ENCODE data around the gene OMA1.
"Not testable (repeated sequence)": the region's sequence is repeated elsewhere in the genome, so short reads cannot be mapped to it uniquely, and the experiment has no call there.

Gene OMA1

GRCh38 chr1:58573705-58574591 lies 27.4 kb upstream of the OMA1 start:
- FAIRE-seq = no peak

- no peak for FAIRE-seq
These were observed 26.6 kb upstream of the OMA1 start for GRCh38 chr1:58573138-58573537.

DNA sequence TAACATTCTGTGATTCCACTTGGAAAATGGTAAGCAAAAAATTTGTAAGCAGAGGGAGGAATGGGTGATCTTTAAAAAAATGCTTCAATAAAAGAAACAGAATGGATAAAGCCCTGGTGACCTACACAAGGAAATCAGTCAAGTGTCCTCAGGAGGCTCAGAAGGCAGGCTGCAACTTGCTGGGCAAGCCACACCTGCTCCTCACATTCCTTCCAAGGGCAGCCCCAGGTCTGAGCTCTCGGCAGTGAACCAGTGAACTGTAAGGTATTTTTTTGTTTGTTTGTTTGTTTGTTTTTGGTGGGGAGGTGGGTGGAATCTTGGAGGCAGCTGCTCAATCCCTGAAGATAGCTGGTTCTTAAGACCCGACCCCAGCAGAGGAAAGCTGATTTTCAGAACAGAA lies 26.2 kb upstream of the OMA1 start:
- no peak for FAIRE-seq

GRCh38 chr1:58571616-58572015 lies 25.1 kb upstream of the OMA1 start:
- FAIRE-seq = no peak

GRCh38 chr1:58570817-58571216 lies 24.3 kb upstream of the OMA1 start:
- no peak for FAIRE-seq

DNA sequence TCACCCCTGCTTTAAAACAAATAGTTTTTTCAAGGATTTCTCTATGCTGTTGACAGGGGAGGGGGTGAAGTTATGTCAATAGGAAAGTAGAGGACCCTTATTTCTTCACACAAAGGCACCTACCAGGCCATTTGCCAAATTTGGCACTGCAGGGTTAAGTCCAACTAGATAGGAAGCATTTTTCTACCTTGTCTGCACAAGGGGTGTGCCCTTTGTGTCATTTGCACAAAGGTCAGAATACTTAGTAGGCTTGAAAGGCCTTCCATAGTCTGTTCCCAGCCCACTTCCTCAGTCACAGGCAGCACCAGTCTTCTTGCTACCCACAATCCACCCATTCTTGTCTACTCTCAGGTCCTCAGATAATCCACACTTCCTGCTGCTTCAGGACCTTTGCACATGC lies 23.6 kb upstream of the OMA1 start:
- FAIRE-seq = no peak

DNA sequence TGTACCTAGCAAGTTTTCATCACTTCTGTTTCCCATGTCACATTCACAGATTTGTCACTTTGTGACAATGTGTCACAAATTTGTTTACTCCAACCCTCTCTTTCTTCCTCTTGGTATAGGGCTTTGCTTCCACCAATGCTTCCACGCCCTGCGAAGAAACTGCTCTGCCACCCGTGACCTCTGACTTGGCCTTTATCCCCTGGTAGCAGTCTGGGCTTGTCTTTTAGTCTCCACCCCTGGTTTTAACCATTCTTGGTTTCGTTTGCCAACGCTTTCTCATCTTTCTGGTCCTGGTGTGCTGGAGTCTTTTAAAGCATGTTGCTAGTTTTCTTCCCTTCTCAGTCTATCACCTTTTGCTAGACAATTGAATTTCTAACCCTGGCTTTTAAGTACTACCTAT lies 22.4 kb upstream of the OMA1 start:
- FAIRE-seq = no peak

DNA sequence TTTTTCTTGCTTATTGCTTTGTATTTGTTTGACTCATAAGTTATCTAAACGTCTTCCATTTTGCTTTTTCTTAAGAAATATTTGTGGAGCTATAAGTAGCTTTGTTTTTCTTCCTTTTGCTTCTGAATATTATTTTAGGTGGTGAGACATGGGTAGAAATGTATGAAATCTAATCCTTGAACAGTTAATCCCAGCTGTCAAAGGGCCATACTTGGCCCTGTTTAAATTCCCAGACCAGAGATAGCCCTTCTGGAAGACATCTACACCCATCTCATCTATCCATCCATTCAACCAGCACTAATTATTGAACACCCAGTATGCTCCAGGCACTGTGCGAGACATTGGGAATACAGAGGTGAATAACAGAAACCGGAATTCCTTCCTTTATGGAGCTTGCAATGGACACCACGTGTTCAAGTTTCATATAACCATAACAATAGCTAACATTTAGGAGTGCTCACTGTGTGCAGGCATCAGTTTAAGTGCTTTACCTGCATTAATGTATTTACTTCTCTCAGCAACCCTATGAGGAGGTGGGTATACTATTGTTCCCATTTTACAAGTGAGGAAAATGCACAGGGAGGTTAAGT lies 21.8 kb upstream of the OMA1 start:
- FAIRE-seq = no peak

DNA sequence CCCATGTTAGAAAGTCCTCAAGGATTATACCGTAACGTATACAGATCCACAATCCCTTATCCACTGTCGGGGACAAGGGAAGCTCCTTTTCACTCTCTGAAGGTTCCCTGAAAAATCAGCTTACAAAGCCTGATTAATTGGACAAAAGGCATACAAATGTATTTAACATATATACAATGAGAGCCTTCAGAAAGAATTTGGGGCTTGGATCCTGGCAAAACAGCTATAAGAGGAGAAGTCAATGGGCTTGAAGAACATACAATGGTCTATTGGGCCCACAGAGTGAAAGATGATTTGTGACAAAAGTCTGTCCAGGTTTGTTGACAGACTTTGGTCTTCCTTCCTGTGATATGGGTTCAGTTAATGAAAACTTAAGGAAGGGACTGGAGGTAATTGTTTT lies 19.8 kb upstream of the OMA1 start:
- FAIRE-seq = no peak

GRCh38 chr1:58563715-58564114 lies 17.2 kb upstream of the OMA1 start:
- not testable (repeated sequence) for FAIRE-seq

DNA sequence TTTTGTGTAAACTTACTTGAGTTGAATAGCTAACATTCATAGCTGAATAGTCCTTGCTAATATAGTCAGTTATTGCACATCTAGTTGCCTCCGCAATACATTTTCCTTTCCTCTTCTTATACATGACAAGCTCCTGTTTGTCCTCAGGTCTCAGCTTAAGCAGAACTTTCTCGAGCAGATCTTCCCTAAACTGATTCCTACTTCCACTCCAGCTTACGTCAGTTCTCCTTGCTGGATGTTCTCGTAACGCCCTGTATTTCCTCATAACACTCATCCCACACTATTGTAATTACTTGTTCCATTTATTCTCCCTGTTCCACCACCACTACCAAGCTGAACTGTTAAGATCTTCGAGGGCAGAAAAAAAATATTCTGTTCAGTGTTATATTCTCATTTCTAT lies 15.1 kb upstream of the OMA1 start:
- no peak for FAIRE-seq

- no peak for FAIRE-seq
These were observed 8.9 kb upstream of the OMA1 start for GRCh38 chr1:58555393-58555792.

DNA sequence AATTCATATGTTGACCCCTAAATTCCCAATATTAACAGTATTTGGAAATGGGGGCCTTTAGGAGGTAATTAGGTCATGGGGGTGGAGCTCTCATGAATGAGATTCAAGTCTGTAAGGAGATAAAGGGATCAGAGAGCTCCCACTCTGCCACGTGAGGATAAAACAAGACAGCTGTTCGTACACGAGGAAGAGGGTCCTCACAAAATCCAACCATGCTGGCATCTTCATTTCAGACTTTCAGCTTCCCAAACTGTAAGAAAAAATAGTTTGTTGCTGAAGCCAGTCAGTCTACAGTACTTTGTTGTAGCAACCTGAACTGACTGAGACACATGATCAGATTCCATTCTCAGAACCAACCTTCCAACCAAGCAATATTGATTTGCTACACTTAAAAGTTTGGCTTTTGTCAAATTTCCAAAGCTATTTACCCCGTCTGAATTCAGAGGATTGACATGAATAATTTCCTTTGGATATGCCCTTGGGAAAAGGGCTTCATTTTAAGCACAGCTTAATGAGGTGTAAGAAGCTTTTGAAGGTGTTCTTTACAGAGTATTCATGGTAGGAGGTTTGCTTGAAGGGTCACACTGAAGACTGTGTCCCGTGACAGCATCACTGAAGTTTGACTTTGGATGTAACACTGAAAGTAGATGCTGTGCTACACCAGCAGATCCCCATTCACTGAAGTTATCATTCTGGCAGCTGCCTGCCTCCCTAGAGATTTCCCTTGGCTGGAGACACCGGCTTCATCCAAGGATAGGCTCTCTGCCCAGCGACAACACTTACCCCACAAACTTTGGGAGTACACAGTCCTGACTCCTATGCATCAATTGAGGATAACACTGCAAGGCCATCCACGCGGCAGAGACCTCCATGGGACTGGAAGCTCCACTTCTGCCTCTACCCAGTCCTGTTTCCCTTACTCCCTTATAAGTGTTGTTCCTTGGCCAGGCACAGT lies 4.9 kb upstream of the OMA1 start:
- no peak for FAIRE-seq

GRCh38 chr1:58549291-58549690 lies 2.8 kb upstream of the OMA1 start:
- FAIRE-seq = not testable (repeated sequence)

- no peak for FAIRE-seq
These were observed 1.8 kb upstream of the OMA1 start for GRCh38 chr1:58548371-58548770.

- FAIRE-seq = no peak
These were observed 671 bp downstream of the OMA1 start for GRCh38 chr1:58545591-58546519.

DNA sequence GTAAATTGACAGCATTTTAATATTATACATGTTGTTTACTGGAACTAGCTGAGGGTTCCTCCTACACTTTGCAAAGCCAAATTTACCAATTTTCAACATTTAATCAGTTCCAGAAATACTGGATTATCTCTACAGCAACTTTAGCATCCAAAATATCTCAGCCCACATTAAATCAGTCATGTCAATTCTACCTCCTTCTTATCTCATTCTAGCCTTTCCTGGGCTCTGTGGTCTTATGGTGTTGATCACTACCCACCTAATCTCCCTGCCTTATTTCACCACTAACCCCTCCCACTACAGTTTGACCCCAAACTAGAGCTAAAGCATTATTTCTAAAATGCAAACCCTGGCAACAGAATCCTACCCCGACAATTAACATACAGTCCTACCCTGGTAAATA lies 3.3 kb downstream of the OMA1 start:
- FAIRE-seq = no peak

- FAIRE-seq = peak; percentile 33
These were observed 7.0 kb downstream of the OMA1 start for GRCh38 chr1:58539553-58539952.

DNA sequence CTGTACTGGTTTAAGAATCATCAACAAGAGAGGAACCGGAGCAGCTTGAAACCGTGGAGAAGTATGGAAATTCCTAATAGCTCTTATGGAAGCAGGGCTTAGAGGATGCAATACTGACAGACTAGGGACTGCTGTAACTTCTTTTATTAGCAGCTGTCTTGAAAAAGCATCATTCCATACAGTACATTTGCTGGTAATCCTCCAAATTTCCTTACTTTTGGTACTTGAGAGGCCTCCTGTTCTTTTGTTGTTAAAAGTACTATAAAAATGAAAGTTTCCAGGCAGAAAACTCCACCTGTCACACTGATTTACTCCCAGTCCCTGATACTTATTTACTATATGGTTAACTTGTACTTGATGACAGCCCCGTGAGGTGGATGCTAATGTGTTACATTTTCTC lies 7.7 kb downstream of the OMA1 start:
- FAIRE-seq = no peak

- peak; percentile 95 for FAIRE-seq
These were observed 14.7 kb downstream of the OMA1 start for GRCh38 chr1:58531842-58532241.

GRCh38 chr1:58529284-58529683 lies 17.2 kb downstream of the OMA1 start:
- no peak for FAIRE-seq

DNA sequence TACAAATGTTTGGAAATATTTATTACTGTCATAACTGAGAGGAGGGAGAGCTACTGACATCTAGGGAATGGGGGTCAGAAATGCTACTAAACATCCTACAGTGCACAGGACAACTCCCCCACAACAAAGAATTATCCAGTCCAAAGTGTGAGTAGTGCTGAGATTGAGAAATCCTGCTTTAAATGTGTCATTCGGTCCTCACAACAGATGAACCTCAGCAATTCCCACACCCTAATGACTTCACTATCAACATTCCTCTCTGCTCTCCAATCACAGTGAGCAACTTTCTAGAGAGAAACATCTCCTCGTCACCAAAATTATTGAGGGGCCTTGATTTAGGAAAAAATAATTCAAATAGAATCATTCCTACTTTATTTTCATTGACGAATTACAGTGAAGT lies 18.0 kb downstream of the OMA1 start:
- FAIRE-seq = no peak
